Measurements from ENCODE around the gene FKBP7. TPM values are rescaled to one million over a fixed set of nuclear protein-coding genes. Genes with fewer than 3 reads are reported as not detected.

Gene FKBP7
- total and polyA plus RNA-seq, 2 of the 8 experiments (the other 6 are each of a cell fraction or from before 2014, with no cell fraction given): 3.6 to 7.0 TPM

DNA sequence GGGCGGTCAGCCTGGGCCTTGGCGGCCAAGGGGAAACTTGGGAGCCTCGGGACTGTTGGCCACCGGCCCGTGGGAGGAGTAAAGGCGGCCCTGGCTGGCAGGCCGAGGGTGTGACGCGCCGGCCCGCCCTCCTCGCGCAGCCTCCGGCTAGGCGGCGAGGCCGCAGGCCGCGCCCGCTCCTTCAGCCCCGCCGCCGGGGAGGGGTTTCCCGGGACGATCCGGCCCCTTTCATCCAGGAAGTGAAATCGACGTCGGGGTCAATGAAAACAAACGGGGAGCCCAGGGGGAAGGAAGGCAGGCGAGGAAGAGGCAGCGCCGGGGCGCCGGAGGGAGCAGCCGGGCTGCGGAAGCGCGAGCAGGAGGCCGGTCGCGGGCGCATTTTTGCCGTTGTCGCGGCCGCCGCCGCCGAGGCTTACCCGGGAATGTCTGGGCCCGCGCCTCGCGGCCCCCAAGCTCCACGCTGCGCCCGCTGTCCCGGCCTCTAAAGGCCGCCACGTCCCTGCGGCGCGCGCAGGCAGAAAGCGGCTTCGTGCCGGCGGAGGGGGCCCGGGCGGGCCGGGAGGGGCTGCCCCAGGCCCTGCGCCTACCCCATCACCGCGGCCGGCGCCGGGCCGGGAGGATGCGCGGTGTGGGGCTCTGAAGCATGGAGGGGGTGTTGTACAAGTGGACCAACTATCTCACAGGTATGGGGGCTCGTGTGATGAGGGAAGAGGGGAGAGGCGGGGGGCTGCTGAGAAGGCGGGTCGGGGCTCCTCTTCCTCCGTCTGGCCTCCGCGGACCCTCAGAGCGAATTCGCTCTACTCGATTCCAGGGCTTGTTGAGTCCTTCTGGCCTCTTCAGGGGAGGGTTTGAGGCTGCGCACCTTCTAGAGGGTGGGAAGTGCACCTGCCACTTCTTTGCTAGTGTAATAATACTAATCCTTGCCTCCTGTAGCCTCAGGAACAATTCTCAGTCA lies 2.1 kb upstream of the FKBP7 start, which contains the start of gene PLEKHA3 (continued):
- no peak for TF ChIP-seq CEBPB (IDR thresholded peaks at IDR 0.05; ENCODE audit: low read depth, low read length)
- peak; percentile 20; the same call in 1 of the 2 replicates for TF ChIP-seq BACH1 (IDR thresholded peaks at IDR 0.05; ENCODE audit: low read length)
- TF ChIP-seq GTF2F1 (IDR thresholded peaks at IDR 0.05; ENCODE audit: borderline replicate concordance, low read depth, low read length): no peak
- TF ChIP-seq ZNF274 (IDR thresholded peaks at IDR 0.05; ENCODE audit: borderline replicate concordance, extremely low read depth, low read length): no peak
- TF ChIP-seq CBX5 (IDR thresholded peaks at IDR 0.05; ENCODE audit: low read depth, low read length): no peak
- TF ChIP-seq RFX5 (IDR thresholded peaks at IDR 0.05; ENCODE audit: borderline replicate concordance, low read depth, low read length): no peak
- peak; percentile 27 for TF ChIP-seq TAF7 (optimal IDR thresholded peaks at IDR 0.05; ENCODE audit: borderline replicate concordance, low read depth, low read length)
- no peak for TF ChIP-seq SIRT6 (IDR thresholded peaks at IDR 0.05; ENCODE audit: low read length)
- TF ChIP-seq KDM5A (IDR thresholded peaks at IDR 0.05; ENCODE audit: low read length): no peak
- no peak for TF ChIP-seq TEAD4 (IDR thresholded peaks at IDR 0.05; ENCODE audit: low read depth, low read length)
- TF ChIP-seq GABPA (IDR thresholded peaks at IDR 0.05; ENCODE audit: borderline replicate concordance, insufficient read depth, low read length): no peak
- TF ChIP-seq KDM1A (IDR thresholded peaks at IDR 0.05; ENCODE audit: borderline replicate concordance, low read length): no peak
- TF ChIP-seq SP4 (IDR thresholded peaks at IDR 0.05; ENCODE audit: low read length): no peak
- TF ChIP-seq, protein P1, sequence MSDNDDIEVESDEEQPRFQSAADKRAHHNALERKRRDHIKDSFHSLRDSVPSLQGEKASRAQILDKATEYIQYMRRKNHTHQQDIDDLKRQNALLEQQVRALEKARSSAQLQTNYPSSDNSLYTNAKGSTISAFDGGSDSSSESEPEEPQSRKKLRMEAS (IDR thresholded peaks at IDR 0.05): 0 out of 2 replicates have a peak, but pooled peaks have one; percentile 19
- no peak for TF ChIP-seq SRF (IDR thresholded peaks at IDR 0.05; ENCODE audit: low read depth, low read length)
- TF ChIP-seq RNF2 (IDR thresholded peaks at IDR 0.05; ENCODE audit: borderline replicate concordance, low read depth, low read length, missing control alignments, poor library complexity, severe bottlenecking): no peak
- TF ChIP-seq SP2 (IDR thresholded peaks at IDR 0.05; ENCODE audit: low read length): no peak
- TF ChIP-seq TBP (IDR thresholded peaks at IDR 0.05; ENCODE audit: low read depth, low read length): peak; percentile 47; the same call in 1 of the 2 replicates
- no peak for TF ChIP-seq BCL11A (IDR thresholded peaks at IDR 0.05; ENCODE audit: low read depth in 2 of 2, low read length in 2 of 2)
- peak; percentile 71 for TF ChIP-seq KDM4A (IDR thresholded peaks at IDR 0.05; ENCODE audit: low read depth, low read length, severe bottlenecking)
- TF ChIP-seq CHD2 (IDR thresholded peaks at IDR 0.05; ENCODE audit: low read length): no peak
- TF ChIP-seq, protein P2, sequence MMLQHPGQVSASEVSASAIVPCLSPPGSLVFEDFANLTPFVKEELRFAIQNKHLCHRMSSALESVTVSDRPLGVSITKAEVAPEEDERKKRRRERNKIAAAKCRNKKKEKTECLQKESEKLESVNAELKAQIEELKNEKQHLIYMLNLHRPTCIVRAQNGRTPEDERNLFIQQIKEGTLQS (IDR thresholded peaks at IDR 0.05; ENCODE audit: insufficient read depth, low read depth, low read length): no peak
- peak; percentile 92 for TF ChIP-seq ASH2L (IDR thresholded peaks at IDR 0.05; ENCODE audit: low read length)
- TF ChIP-seq NRF1 (IDR thresholded peaks at IDR 0.05; ENCODE audit: low read depth, low read length): 0 out of 2 replicates have a peak, but pooled peaks have one; percentile 20

Data from H1 (cell line).